ENCODE measurements around the gene ZBTB20. TPM values are rescaled to one million over a fixed set of nuclear protein-coding genes. Genes with fewer than 3 reads are reported as not detected.

Gene ZBTB20
- polyA plus RNA-seq, 1 donor from 2014 or later: 42.6 TPM

GRCh38 chr3:115161168-115161834 is 14.2 kb upstream of the ZBTB20 start:
- Mint-ChIP-seq H3K9me3 (peaks cover 1 to 6% (median 2%) of the 10 kb centered on the region in 3 donors), H3K4me1 (peaks cover 9 to 18% (median 18%) of the 10 kb centered on the region in 3 donors), H3K27me3 (no peaks in the 10 kb centered on the region), H3K4me3 (no peak overlapping the region), H3K27ac (no peak overlapping the region), H3K36me3 (peaks cover 2% of the 10 kb centered on the region)

- H3K4me3 Mint-ChIP-seq: no peak overlapping the region
- no peak overlapping the region for H3K27ac Mint-ChIP-seq
- peaks cover 1 to 6% (median 2%) of the 10 kb centered on the region in 3 donors for H3K9me3 Mint-ChIP-seq
- H3K4me1 Mint-ChIP-seq: peaks cover 8 to 15% (median 12%) of the 10 kb centered on the region in 3 donors
- no peaks in the 10 kb centered on the region for H3K27me3 Mint-ChIP-seq
- H3K36me3 Mint-ChIP-seq: peaks cover 2% of the 10 kb centered on the region
Observed at GRCh38 chr3:115160295-115160694, 13.2 kb upstream of the ZBTB20 start.

DNA sequence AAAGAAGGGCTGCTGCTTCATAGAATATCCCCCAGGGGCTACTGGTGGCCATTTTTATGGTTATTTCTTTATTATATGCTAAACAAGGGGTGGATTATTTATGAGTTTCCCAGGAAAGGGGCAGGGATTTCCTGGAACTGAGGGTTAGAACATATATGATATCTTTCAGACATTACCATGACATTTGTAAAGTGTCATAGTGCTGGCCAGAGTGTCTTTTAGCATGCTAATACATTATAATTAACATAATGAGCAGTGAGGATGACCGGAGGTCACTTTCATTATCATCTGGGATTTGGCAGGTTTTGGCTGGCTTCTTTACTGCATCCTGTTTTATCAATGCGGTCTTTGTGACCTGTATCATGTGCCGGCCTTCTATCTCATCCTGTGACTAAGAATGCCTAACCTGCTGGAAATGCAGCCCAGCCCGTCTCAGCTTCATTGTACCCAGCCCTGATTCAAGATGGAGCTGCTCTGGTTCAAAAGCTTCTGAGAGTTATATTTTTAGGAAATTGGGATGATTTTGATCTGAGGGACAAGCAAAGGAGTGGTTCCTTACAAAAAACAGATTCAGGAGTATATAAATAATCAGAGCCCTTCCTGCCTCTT is 9.1 kb upstream of the ZBTB20 start:
- Mint-ChIP-seq H3K27me3 (no peaks in the 10 kb centered on the region), H3K36me3 (peaks cover 5% of the 10 kb centered on the region), H3K4me3 (no peak overlapping the region), H3K9me3 (peaks cover 0 to 6% (median 4%) of the 10 kb centered on the region in 3 donors), H3K27ac (no peak overlapping the region), H3K4me1 (peaks cover 0 to 3% (median 0%) of the 10 kb centered on the region in 3 donors)

DNA sequence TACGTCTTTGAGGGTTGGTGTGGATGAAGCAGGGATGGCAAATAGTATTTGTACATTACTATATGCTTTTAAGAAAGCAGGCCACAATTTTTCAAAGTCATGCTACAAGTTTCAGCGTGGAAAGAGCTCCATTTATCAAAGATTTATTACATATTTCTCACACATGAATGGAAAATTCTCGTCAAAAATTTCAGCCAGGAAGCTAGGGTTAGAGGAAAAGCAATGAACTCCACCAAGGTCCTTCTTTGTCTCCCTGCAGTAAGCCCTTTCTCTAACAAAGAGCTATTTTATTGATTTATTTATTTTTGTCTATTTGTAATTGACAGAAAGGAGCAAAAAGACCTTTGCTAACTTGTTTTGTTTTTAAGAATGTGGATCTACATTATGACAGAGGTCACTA is 7.5 kb upstream of the ZBTB20 start:
- no peaks in the 10 kb centered on the region for H3K27me3 Mint-ChIP-seq
- H3K36me3 Mint-ChIP-seq: peaks cover 9% of the 10 kb centered on the region
- peaks cover 1 to 10% (median 8%) of the 10 kb centered on the region in 3 donors for H3K9me3 Mint-ChIP-seq
- H3K27ac Mint-ChIP-seq: no peak overlapping the region
- peaks cover 0 to 2% (median 2%) of the 10 kb centered on the region in 3 donors for H3K4me1 Mint-ChIP-seq
- no peak overlapping the region for H3K4me3 Mint-ChIP-seq

DNA sequence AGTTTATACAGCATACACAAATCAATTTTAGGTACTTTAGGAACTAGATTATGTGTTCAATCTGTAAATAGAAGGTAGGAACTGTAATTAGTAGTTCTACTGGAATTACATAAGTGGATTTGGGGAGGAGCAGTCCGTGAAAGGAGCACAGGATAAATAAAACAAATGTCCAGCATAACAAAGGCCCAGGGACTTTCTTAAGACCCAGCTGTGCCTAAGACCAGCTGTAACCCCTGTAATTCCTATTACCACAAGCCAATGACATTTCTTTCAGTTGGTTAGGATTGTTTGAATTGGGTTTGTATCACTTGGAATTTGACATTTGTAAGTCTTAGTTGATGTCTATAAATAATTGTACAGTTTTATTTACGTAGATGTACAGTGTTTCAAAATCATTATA is 4.8 kb upstream of the ZBTB20 start:
- Mint-ChIP-seq H3K27me3 (no peaks in the 10 kb centered on the region), H3K9me3 (peaks cover 1 to 6% (median 5%) of the 10 kb centered on the region in 3 donors), H3K36me3 (peaks cover 9% of the 10 kb centered on the region), H3K4me1 (peaks cover 2 to 5% (median 4%) of the 10 kb centered on the region in 3 donors), H3K4me3 (no peak overlapping the region), H3K27ac (no peak overlapping the region)

DNA sequence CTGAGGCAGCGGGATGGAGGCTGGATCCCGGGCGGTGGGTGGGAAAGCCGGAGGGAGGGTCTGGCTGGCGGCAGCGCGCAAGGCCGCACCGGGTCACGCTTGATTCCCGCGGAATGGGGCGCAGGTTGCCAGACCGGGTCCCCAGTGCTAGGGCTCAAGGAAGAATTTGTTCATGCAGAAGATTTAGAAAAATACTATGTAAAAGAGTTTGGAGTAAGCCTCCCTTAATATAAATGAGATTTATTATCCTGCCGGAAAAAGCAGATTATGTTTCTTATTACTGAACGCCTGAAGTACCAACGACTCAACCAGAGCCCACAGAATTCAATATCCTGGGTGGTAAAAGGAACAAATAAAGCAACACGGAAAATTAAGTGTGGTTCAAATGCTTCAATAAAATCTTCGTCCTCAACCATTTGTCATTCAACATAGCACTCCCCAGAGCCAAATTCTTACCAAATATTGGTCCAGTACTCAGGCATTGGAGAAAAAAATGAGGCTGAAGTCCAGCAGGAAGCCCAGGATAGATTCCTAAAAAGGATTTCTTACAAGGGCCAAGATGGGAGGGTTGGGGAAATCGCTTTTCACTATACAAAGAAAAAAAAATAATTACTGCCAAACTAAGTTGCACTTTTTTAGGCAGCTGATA is 1.2 kb upstream of the ZBTB20 start:
- no peaks in the 10 kb centered on the region for H3K27me3 Mint-ChIP-seq
- H3K4me3 Mint-ChIP-seq: peak overlapping the region; percentile 94 to 99 (median 96)
- H3K36me3 Mint-ChIP-seq: peaks cover 9% of the 10 kb centered on the region
- peak overlapping the region; percentile 83 to 100 (median 99) for H3K27ac Mint-ChIP-seq
- H3K9me3 Mint-ChIP-seq: peaks cover 1 to 6% (median 5%) of the 10 kb centered on the region in 3 donors
- H3K4me1 Mint-ChIP-seq: peaks cover 12 to 22% (median 20%) of the 10 kb centered on the region in 3 donors

DNA sequence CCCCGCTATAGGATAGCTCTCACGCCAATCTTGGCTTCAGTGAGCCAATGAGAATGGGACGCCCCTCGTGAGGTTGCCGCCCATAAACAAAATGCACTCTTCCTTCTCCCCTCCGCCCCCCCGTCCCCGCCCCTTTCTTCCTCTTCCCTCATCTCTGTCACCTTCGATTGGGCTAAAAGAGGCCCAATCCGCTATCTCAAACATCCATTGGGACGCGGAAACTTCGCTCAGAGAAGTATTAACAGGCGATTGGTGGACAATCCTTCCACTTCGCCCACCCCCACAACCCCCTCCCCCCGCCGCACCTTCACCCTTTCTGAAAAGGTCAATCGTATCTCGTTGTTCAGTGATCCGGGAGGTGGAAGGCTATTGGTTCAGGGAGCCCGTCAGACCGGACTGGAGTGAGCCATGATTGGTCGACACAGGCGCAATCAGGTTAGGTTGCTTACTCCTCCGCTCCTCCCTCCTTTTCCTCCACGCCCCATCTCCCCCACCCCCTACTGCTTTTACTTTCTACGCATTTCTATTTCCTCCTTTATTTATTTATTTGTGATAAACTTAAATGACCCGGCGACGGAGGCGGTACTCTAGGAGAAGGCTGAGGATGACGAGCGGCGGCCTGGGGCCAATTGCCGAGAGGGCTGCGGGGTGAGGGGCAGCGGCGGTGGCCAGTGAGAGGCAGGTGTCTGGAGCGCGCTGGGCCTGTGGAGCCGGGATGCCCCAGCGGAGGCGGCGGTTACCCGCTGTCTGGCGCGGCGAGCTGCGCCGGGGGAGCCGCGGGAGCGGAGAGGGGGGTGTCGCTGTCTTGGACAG is 447 bp upstream of the ZBTB20 start:
- H3K27me3 Mint-ChIP-seq: no peaks in the 10 kb centered on the region
- peaks cover 18 to 25% (median 23%) of the 10 kb centered on the region in 3 donors for H3K4me1 Mint-ChIP-seq
- peak overlapping the region; percentile 94 to 99 (median 96) for H3K4me3 Mint-ChIP-seq
- peaks cover 11% of the 10 kb centered on the region for H3K36me3 Mint-ChIP-seq
- peaks cover 1 to 5% (median 4%) of the 10 kb centered on the region in 3 donors for H3K9me3 Mint-ChIP-seq
- peak overlapping the region; percentile 83 to 100 (median 99) for H3K27ac Mint-ChIP-seq

GRCh38 chr3:115146032-115146417 is 1.1 kb downstream of the ZBTB20 start:
- Mint-ChIP-seq H3K27ac (peak overlapping the region; percentile 86 to 100 (median 95)), H3K4me3 (peak overlapping the region; percentile 87 to 97 (median 96)), H3K36me3 (peaks cover 7% of the 10 kb centered on the region), H3K4me1 (peaks cover 18 to 32% (median 30%) of the 10 kb centered on the region in 3 donors), H3K9me3 (peaks cover 1 to 5% (median 4%) of the 10 kb centered on the region in 3 donors), H3K27me3 (no peaks in the 10 kb centered on the region)

- no peaks in the 10 kb centered on the region for H3K9me3 Mint-ChIP-seq
- H3K36me3 Mint-ChIP-seq: peaks cover 8% of the 10 kb centered on the region
- no peak overlapping the region for H3K27ac Mint-ChIP-seq
- H3K27me3 Mint-ChIP-seq: no peaks in the 10 kb centered on the region
- H3K4me1 Mint-ChIP-seq: peaks cover 27 to 46% (median 38%) of the 10 kb centered on the region in 3 donors
- H3K4me3 Mint-ChIP-seq: peak overlapping the region in 1 of 4 donors; percentile 15
Observed at GRCh38 chr3:115141033-115141757, 5.9 kb downstream of the ZBTB20 start.

- H3K4me3 Mint-ChIP-seq: no peak overlapping the region
- no peaks in the 10 kb centered on the region for H3K27me3 Mint-ChIP-seq
- H3K9me3 Mint-ChIP-seq: no peaks in the 10 kb centered on the region
- H3K27ac Mint-ChIP-seq: no peak overlapping the region
- peaks cover 10% of the 10 kb centered on the region for H3K36me3 Mint-ChIP-seq
- peaks cover 21 to 31% (median 22%) of the 10 kb centered on the region in 3 donors for H3K4me1 Mint-ChIP-seq
Observed at GRCh38 chr3:115139072-115139471, 8.0 kb downstream of the ZBTB20 start.

- Mint-ChIP-seq H3K4me1 (peaks cover 6 to 14% (median 14%) of the 10 kb centered on the region in 3 donors), H3K27ac (no peak overlapping the region), H3K9me3 (no peaks in the 10 kb centered on the region), H3K4me3 (no peak overlapping the region), H3K27me3 (no peaks in the 10 kb centered on the region), H3K36me3 (peaks cover 10% of the 10 kb centered on the region)
Observed at GRCh38 chr3:115134648-115135347, 12.3 kb downstream of the ZBTB20 start.

- Mint-ChIP-seq H3K27me3 (no peaks in the 10 kb centered on the region), H3K4me3 (no peak overlapping the region), H3K9me3 (no peaks in the 10 kb centered on the region), H3K4me1 (peaks cover 15 to 23% (median 19%) of the 10 kb centered on the region in 3 donors), H3K27ac (no peak overlapping the region), H3K36me3 (peaks cover 4% of the 10 kb centered on the region)
Observed at GRCh38 chr3:115127208-115127607, 19.9 kb downstream of the ZBTB20 start.

GRCh38 chr3:115120597-115120996 is 26.5 kb downstream of the ZBTB20 start:
- Mint-ChIP-seq H3K9me3 (no peaks in the 10 kb centered on the region), H3K4me3 (peak overlapping the region in 1 of 4 donors; percentile 45), H3K27ac (no peak overlapping the region), H3K36me3 (peaks cover 9% of the 10 kb centered on the region), H3K27me3 (no peaks in the 10 kb centered on the region), H3K4me1 (peaks cover 15 to 33% (median 31%) of the 10 kb centered on the region in 3 donors)

Data from IgD-negative memory B cell (primary cell).